HCEC 1CT (cell line): ENCODE results near the gene ATP13A2.
A peak's percentile ranks its signal among the peaks of the same experiment; 100 is the strongest.

Experiments
- DNase-seq: peaks from one replicate; pipeline ENCODE4 v3.0.0-alpha.2; 2017

The ATP13A2 gene

GRCh38 chr1:17011439-17012307 lies at the start of gene ATP13A2:
Gene ATP13A2, minus strand, starts transcription at chr1:17011928. Its CDS starts 190 bp downstream, at chr1:17011738.
- DNase-seq, result peak; percentile 47

DNA sequence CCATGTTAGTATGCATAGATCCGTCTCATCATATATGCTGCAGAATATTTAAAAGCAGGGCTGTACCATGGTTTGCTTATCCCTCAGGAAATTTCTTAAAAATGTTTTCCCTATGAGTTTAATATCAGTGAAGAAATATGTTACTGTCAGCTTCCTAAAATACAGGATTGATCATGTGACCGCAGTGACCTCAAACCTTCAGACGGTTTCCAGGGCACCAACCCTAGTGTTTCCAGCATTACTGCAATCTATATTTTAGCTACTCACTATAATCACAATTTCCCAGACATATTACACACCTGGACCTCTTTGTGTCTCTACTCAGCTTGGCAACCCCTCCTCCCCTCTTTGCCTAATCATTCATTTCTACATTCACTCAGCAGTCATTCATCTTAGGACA lies 49.8 kb upstream of the ATP13A2 start:
- no peak for DNase-seq

- no peak for DNase-seq
Observed at GRCh38 chr1:17060306-17060749, 48.6 kb upstream of the ATP13A2 start.

DNA sequence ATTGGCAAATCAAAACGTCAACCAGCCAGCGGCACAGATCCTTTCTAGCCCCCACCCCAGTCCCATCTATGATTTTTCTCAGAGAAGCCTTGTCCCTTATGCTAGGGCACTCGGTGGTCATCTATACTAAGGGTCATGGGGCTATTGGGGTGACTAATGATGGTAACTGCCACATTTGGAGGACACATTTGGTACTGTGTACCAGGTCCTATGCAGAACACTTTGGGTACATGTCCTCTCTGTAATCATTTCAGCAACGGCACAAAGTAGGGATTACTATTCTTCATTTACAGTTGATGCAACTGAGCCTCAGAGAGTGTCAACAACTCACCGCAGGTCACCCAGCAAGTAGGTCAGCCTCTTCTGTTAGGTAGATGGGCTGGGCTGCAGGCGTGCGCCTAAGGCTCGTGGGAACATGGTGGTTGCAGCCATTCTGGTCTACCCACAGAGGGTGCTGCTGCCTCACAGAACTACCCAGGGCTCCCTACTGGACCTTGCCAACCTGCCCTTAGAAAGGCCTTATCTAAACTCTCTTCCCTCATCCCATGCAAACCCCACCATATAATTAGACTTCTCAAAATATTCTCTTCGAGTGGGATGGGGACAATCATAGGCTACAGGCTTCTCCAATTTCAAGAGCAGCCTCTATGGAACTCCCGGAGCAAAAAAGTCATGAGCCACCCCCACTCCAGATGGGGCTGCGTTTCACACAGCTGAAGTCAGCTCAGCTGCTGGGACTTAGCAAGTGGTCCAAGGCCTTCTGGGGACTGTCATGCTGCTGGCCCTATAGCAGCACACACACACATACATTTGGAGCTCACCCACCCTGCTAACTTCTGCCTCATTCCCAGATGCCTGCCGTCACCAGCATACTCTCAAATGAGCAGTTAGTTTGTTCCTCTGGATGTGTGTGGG lies 47.9 kb upstream of the ATP13A2 start:
- DNase-seq, result peak; percentile 72

GRCh38 chr1:17056551-17056950 lies 44.8 kb upstream of the ATP13A2 start:
- DNase-seq, result no peak

DNA sequence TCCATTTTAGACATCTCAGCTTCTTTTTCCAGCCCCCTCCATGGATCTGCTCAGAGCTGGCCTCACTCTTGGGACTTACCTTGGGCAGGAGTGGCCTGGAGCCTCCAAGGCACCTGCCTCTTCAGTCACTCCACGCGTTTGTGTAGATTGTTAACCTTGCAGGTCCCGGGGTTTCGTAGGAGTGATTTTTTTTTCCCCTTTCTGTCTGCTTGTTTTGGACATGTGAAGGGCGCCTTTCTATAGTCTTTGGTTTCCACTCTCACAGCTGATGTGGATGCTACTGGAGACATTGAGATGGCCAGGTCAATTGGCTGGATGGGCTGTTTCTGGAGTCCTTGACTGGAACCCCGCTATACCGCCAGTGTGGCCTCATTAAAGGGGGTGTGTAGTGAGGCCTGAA lies 44.1 kb upstream of the ATP13A2 start:
- DNase-seq, result no peak

GRCh38 chr1:17053685-17054410 lies 42.1 kb upstream of the ATP13A2 start, which contains the start of gene SDHB:
Gene SDHB, minus strand, starts transcription at chr1:17054032. Its CDS starts 13 bp downstream, at chr1:17054019.
- DNase-seq, result peak; percentile 98

GRCh38 chr1:17053086-17053684 lies 41.5 kb upstream of the ATP13A2 start:
- DNase-seq, result no peak

DNA sequence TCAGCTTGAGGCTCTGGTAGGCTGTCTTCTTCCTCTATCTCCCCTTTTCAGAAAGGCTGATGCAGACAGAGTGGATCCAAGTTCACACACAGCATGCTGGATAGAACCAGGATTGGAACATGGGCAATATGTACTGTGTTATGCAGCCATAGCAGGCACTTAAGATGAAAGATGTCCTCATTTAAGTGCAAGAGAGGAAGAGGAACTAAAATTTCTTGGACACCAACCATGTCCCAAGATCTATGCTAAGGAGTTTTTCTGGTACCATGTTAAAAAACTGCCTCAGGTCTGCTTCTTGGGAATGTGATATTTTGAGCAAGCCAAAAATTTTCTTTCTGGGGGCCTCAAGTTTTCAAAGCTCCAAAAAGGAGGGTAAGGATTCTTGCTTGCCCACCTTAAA lies 40.9 kb upstream of the ATP13A2 start:
- DNase-seq, result no peak

- no peak for DNase-seq
Observed at GRCh38 chr1:17052038-17052437, 40.3 kb upstream of the ATP13A2 start.

DNA sequence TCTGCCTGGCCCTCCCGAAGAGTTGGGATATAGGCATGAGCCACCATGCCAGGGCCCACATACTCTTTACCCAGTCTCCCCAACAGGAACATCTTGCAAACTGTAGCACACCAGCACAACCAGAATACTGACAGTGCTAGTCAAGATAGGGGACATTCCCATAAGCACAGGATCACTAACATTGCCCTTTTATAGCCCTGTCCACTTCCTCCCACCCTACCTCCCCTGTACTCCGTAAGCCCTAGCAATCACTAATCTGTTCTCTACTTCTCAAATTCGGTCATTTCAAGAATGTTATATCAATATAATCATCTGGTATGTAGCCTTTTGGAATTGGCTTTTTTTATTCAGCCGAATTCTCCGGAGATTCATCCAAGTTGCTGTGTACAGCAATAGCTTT lies 36.2 kb upstream of the ATP13A2 start:
- no peak for DNase-seq

DNA sequence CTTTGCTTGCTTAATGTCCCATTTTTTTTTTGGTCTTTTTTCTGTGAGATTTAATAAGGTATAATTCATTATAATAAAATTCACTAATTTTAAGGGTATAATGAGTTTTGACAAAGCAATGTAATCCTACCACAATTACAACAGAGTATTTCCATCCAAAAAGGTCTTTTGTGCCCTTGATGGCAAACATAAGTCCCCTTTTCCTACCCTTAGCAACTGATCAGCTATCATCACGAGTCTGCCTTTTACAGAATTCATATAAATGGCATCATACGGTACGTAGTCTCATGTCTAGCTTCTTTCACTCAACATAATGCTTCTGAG lies 34.6 kb upstream of the ATP13A2 start:
- DNase-seq, result no peak

- peak; percentile 69 for DNase-seq
Observed at GRCh38 chr1:17045634-17046333, 34.1 kb upstream of the ATP13A2 start.

DNA sequence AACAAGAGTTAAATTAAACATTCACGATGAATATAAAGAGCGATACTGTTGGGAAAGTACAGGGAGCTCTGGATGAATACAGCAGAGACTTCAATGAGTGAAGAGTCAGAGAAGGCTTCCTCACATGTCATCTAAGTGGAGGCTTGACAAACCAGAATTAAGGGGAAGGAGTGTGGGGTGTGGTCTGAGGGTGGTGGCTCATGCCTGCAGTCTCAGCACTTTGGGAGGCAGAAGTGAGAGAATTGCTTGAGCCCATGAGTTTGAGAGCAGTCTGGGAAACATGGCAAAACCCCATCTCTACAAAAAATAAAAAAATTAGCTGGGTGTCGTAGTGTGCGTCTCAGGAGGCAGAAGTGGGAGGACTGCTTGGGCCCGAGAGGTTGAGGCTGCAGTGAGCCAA lies 33.4 kb upstream of the ATP13A2 start:
- DNase-seq, result no peak

- no peak for DNase-seq
Observed at GRCh38 chr1:17043676-17044075, 31.9 kb upstream of the ATP13A2 start.

- DNase-seq, result no peak
Observed at GRCh38 chr1:17040135-17040534, 28.4 kb upstream of the ATP13A2 start.

- DNase-seq, result no peak
Observed at GRCh38 chr1:17039522-17039921, 27.8 kb upstream of the ATP13A2 start.

- DNase-seq, result no peak
Observed at GRCh38 chr1:17033481-17033880, 21.8 kb upstream of the ATP13A2 start.

- DNase-seq, result no peak
Observed at GRCh38 chr1:17032741-17033140, 21.0 kb upstream of the ATP13A2 start.

DNA sequence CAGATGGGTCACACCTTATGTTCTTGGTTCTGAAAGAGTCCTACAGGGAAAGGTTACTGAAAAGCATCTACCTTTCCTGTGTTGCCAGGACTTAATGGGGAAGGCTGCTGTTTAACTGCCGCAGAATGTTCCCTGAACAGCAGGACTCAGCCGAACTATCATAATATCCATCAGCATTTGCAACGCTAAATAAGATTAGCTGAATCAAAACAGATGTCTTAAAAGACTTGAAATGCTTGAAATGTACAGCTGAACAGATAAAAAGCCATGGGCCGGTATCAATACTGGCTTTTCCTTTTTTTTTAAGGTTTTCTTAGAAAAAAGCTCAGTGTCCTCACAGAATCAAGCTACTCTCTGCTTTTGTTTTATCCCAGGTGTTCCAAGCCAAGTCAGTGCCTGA lies 19.7 kb upstream of the ATP13A2 start:
- DNase-seq, result no peak

DNA sequence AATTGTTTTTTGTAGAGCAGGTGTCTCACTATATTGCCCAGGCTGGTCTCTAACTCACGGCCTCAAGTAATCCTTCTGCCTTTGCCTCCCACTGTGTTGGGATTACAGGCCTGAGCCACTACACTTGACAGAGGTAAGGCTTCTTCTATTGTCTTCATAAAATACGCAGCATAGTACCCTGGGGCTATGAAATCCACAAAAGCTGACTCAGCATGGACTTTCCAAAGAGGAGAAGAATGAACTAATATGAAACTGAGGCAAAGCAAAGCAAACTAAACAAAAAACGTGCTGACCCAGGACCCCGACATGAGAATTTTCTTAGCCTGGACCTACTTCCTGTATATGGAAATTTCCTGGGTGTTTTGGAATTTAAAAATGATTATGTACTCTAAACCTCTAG lies 18.5 kb upstream of the ATP13A2 start:
- no peak for DNase-seq

DNA sequence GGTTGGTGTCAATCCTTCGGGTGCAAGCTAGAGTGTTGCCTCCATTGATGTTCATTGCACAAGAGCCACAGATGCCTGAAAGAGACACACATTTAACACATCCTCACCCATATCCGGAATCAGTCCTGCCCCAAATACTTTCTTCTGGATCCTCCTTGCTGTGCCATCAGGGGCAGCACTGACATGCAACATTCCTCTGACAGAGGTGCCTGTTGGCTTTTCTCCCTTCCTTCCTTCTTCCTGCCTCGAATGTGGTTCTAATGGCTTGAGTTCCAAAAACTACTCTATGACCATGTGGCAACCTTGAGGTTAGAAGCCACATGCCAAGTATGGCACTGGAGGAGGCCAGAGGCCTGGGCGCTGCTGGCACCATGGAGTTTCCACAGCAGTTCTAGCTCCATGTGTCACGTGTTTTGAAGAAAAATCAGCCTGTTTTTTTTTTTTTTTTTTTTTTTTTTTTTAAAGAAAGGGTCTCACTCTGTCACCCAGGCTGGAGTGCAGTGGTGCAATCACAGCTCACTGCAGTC lies 17.0 kb upstream of the ATP13A2 start:
- no peak for DNase-seq
